Subcutaneous adipose tissue (tissue), 4 donors: Measurements from ENCODE around the gene CX3CR1. TPM values are rescaled to one million over a fixed set of nuclear protein-coding genes. Genes with fewer than 3 reads are reported as not detected.

Experiments used
- total RNA-seq, 4 donors: library from RNA; depleted of rRNA; stranded (reverse); fragments of >200 nt; gene quantifications; one replicate each; pipeline ENCODE4 v1.1.0, GENCODE V29; 2016
- TF ChIP-seq, protein P1 (sequence below): fragments of 450-650 bp; IDR thresholded peaks from one replicate; pipeline ENCODE4 v1.5.1; 2016; ENCODE audit warnings: low read depth, mild to moderate bottlenecking, control low read depth, antibody characterized with exemption, moderate library complexity

The CX3CR1 gene
- total RNA-seq, 4 donors from 2014 or later = 0.16 to 0.57 (median 0.20) TPM

DNA sequence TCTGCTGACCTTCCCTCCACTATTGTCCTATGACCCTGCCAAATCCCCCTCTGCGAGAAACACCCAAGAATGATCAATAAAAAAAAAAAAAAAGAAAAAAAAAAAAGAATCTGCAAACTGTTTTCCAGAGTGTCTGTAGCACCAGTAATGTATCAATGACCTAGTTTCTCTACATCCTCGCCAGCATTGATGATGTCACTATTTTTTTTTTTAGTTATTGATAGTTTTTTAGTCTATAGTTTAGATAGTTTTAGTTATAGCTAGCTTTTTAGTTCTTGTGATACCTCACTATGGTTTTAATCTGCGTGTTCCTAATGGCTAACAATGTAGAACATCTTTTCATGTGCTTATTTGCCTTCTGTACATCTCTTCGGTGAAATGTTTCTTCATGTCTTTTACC is 51.3 kb downstream of the CX3CR1 start:
- TF ChIP-seq, protein P1, sequence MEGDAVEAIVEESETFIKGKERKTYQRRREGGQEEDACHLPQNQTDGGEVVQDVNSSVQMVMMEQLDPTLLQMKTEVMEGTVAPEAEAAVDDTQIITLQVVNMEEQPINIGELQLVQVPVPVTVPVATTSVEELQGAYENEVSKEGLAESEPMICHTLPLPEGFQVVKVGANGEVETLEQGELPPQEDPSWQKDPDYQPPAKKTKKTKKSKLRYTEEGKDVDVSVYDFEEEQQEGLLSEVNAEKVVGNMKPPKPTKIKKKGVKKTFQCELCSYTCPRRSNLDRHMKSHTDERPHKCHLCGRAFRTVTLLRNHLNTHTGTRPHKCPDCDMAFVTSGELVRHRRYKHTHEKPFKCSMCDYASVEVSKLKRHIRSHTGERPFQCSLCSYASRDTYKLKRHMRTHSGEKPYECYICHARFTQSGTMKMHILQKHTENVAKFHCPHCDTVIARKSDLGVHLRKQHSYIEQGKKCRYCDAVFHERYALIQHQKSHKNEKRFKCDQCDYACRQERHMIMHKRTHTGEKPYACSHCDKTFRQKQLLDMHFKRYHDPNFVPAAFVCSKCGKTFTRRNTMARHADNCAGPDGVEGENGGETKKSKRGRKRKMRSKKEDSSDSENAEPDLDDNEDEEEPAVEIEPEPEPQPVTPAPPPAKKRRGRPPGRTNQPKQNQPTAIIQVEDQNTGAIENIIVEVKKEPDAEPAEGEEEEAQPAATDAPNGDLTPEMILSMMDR = no peak

DNA sequence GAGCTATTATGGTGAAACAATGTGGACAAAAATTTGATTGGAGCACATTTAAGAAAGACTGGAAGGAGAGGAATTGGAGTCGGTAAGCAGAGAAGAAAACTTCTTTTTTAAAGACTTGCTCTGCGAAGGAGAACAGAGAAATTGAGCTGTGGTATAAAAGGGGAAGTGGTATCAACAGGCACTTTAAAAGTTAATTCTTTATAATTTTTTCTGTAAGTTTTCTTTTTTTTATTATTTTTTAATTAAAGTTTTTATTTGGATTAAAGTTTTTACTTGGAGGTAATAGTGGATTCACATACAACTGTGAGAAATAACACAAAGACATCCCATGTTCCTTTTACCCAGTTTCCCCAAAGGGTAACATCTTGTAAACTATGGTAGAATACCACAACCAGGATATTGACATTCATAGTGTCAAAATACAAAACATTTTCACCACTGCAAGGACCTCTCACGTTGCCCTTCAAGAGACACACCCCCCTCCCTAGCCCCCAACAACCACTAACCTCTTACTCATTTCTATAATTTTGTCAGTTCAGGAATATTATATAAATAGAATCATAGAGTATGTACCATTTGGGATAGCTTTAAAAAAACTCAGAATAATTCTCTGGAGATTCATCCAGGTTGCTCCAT is 53.6 kb downstream of the CX3CR1 start:
- TF ChIP-seq, protein P1 = no peak

DNA sequence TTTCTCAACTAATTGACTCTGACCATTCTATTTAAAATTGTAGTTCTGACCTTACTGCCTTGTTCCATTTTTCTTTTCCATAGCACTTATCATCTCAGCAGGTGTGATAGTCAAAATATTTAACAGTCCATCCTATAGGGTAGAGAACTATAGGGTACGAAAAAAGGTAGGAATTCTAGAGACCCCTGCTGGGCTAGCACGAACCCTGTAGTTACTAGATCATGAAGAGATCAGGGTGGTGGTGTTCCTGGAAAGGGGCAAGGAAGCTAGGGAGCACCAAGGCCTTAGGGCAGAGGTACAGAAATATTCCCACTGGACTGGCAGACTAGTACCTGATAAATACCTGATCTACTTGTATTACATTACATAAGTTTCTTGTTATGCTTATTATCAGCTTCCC is 55.5 kb downstream of the CX3CR1 start:
- TF ChIP-seq, protein P1 = no peak

DNA sequence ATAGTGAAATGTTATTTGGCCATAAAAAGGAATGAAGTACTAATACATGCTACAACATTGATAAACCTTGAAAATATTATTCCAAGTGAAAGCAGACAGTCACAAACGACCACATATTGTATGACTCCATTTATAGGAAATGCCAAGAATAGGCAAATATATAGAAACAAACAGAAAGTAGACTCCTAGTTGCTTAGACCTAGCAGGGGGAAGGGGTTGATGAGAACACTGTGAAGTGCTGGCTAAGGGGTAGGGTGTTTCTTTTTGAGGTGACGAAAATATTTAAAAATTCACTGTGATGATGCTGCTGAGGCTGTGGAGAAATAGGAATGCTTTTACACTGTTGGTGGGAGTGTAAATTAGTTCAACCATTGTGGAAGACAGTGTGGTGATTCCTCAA is 56.9 kb downstream of the CX3CR1 start:
- TF ChIP-seq, protein P1 = no peak

DNA sequence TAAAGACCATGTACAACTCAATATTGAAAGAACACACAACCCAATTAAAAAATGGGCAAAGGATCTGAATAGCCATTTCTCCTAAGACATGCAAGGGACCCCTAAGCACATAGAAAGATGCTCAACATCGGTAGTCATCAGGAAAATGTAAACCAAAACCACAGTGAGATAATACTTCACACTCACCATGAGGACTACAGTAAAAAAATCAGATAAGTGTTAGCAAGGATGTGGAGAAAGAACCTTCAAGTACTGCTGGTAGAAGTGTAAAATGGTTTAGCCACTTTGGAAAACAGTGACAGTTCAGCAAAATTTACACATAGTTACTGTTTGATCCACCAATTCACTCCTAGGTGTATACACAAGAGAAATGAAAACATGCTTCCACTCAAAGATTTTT is 57.4 kb downstream of the CX3CR1 start:
- TF ChIP-seq, protein P1 = no peak

DNA sequence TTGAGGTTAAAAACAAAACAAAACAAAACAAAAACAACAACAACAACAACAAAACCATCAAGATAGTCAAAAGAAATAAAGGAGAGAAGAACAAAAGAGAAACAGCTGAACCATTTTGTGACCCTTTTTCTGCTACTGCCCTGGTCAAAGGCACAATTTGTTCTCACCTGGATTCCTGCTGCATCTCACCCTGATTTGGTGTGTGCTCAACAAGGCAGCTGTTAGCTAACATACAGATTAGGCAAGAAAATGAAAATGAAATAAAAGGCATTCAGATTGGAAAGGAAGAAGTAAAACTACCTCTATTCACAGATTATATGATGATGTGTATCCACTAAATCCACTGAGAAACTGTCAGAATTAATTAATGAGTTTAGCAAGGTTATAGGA is 58.7 kb downstream of the CX3CR1 start:
- TF ChIP-seq, protein P1 = no peak

DNA sequence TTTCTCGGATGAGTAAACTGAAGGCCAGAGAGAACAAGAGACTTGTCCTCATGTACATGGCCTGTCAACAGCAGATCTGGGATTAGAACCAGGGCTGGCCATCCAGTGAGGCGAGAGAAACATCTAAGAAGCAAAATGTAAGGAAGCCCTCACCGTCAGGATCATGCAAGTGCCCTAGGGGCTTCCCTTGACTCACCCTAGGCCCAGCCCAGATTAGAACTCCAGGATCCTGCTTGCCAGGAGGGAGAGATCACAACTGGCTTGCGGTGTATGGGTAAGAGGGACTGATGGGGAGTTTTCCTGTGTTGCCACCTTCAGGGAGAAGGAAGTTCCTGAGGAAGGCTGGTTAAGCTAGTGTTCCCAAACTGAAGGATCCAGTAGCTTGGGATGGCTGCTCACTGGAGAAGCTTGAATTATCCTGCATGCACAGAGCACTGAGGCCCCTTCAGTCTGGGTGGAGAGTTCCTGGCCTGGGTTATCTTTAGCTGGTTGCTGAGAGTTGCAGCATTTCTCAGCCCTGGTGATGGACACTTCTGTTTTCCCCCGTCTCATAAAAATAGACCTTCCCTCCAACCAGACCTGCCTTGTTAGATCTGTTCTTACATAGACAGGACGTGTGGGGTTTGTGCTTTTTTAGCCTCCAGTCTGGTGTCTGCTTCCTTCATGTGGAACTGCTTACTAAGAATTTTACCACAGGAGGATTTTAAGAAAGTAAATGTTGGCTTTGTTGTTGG is 59.3 kb downstream of the CX3CR1 start:
- TF ChIP-seq, protein P1 = no peak
